Nephron progenitor cell (in vitro differentiated cells): ENCODE measurements around the gene TCERG1.

Experiments
- DNase-seq: peaks from one replicate; pipeline ENCODE4 v3.0.0; 2021
- H3K27ac Mint-ChIP-seq: 2 replicates; pipeline ENCODE4 v1.8.0; 2021; ENCODE audit warnings: mild to moderate bottlenecking, moderate library complexity, mixed read lengths
- H3K27me3 Mint-ChIP-seq: 2 replicates; pipeline ENCODE4 v1.8.0; 2021; ENCODE audit warnings: mild to moderate bottlenecking, low read depth, mixed read lengths; ENCODE audit not compliant: poor library complexity
- H3K36me3 Mint-ChIP-seq: 2 replicates; pipeline ENCODE4 v1.8.0; 2021; ENCODE audit warnings: low read depth, mixed read lengths
- H3K4me1 Mint-ChIP-seq: 2 replicates; pipeline ENCODE4 v1.8.0; 2021; ENCODE audit warnings: mixed read lengths
- H3K4me3 Mint-ChIP-seq: 2 replicates; pipeline ENCODE4 v1.8.0; 2021; ENCODE audit warnings: mild to moderate bottlenecking, moderate library complexity, mixed read lengths
- H3K9me3 Mint-ChIP-seq: 2 replicates; pipeline ENCODE4 v1.8.0; 2021; ENCODE audit warnings: mild to moderate bottlenecking, moderate library complexity, mixed read lengths
- CTCF ChIP-seq: fragments of 200-600 bp; sonication (generic); IDR thresholded peaks from 2 replicates; pipeline ENCODE4 v1.5.0; 2021; ENCODE audit warnings: antibody characterized with exemption

Gene TCERG1

GRCh38 chr5:146474065-146474464 is 26.9 kb downstream of the TCERG1 start:
- H3K27me3 Mint-ChIP-seq: no peaks in the 10 kb centered on the region
- H3K27ac Mint-ChIP-seq: no peak overlapping the region
- no peak for DNase-seq
- no peaks in the 10 kb centered on the region for H3K9me3 Mint-ChIP-seq
- TF ChIP-seq CTCF: no peak
- H3K4me1 Mint-ChIP-seq: no peaks in the 10 kb centered on the region
- no peak overlapping the region for H3K4me3 Mint-ChIP-seq
- peaks cover 65% of the 10 kb centered on the region for H3K36me3 Mint-ChIP-seq

DNA sequence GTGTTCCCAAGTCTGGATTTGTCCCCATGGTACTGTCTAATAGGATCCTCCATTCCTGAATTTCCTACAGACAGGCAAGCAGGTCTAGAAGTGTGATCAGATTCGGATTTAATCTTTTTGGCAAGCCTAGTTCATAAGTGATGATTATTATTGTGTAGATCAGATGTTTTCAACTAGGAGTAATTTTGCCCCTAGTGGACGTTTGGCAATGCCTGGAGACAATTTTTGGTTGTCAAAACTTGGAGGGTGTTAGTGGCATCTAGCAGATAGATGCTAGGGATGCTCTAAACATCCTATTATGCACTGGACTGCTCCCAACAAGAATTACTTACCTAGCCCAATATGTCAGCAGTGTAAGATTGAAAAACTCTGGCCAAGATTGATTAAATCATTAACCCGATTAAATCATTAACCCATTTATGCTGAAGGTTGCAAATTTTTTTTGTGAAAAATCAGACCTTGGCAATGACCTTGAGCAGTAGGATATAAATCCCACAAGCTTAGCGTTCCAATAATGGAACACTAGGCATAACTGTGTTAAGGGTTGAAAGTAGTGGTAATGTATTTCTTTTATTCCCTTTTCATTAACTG is 28.2 kb downstream of the TCERG1 start:
- no peak for DNase-seq
- Mint-ChIP-seq H3K9me3 (no peaks in the 10 kb centered on the region), H3K4me1 (no peaks in the 10 kb centered on the region), H3K4me3 (no peak overlapping the region), H3K27ac (no peak overlapping the region), H3K36me3 (peaks cover 66% of the 10 kb centered on the region), H3K27me3 (no peaks in the 10 kb centered on the region)
- no peak for TF ChIP-seq CTCF

GRCh38 chr5:146475906-146476305 is 28.8 kb downstream of the TCERG1 start:
- Mint-ChIP-seq H3K27me3 (no peaks in the 10 kb centered on the region), H3K9me3 (no peaks in the 10 kb centered on the region), H3K36me3 (peaks cover 63% of the 10 kb centered on the region), H3K4me1 (no peaks in the 10 kb centered on the region), H3K27ac (no peak overlapping the region), H3K4me3 (no peak overlapping the region)
- no peak for DNase-seq
- TF ChIP-seq CTCF: no peak

DNA sequence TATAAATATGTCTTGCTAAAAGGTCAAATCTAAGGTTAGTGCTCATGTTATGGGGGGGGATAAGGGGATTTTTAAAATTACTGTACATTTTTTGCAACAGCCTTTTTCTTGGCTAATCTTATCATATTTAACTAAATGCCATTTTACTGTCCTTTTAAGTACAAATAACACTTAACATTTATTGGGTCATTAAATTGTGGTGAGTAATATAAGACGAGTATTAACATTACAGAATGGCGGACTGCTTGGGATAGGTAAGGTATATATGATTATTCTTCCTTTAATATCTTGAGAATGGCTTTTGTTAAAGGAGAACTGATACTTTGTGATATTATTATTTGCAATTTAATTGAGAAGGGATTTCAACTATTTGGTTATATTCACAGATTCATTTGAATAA is 35.6 kb downstream of the TCERG1 start:
- Mint-ChIP-seq H3K27me3 (no peaks in the 10 kb centered on the region), H3K4me3 (no peak overlapping the region), H3K4me1 (no peaks in the 10 kb centered on the region), H3K27ac (no peak overlapping the region), H3K36me3 (peaks cover 75% of the 10 kb centered on the region), H3K9me3 (no peaks in the 10 kb centered on the region)
- DNase-seq: no peak
- no peak for TF ChIP-seq CTCF

DNA sequence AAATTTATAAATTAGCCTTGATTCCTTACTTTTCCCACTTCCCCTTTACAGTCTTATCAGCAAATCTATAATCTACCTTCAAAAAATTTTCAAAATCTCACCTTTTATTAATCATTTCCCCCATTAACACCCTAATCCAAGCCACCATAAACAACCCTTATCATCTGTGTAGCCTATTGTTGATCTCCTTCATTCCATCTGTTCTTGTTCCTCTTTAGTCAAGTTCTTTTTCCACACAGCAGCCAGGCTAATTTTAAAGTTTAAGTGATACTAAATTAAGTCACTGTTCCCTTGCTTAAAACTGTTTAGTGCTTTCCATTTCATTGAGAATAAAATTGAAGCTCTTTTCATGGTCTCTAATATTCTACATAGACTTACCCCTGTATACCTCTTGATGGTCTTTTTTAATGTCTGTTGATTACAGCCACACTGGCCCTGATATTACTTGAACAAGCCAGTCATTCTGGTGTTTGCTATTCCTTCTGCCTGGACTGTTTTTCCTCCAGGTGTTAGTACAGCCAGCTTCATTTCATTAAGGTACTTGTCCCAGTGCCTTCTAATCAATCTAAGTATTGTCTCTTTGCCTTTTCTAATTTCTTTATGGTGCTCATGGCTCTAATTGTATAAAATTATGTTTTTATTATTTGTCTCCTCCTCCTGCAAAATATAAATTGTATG is 37.7 kb downstream of the TCERG1 start:
- no peak overlapping the region for H3K27ac Mint-ChIP-seq
- peaks cover 79% of the 10 kb centered on the region for H3K36me3 Mint-ChIP-seq
- peaks cover 2% of the 10 kb centered on the region for H3K27me3 Mint-ChIP-seq
- TF ChIP-seq CTCF: no peak
- DNase-seq: no peak
- H3K9me3 Mint-ChIP-seq: no peaks in the 10 kb centered on the region
- no peaks in the 10 kb centered on the region for H3K4me1 Mint-ChIP-seq
- H3K4me3 Mint-ChIP-seq: no peak overlapping the region
